ENCODE data around the gene STRN3. TPM values are rescaled to one million over a fixed set of nuclear protein-coding genes. Genes with fewer than 3 reads are reported as not detected.
A peak's percentile ranks its signal among the peaks of the same experiment; 100 is the strongest.
"Not testable (repeated sequence)": the region's sequence is repeated elsewhere in the genome, so short reads cannot be mapped to it uniquely, and the experiment has no call there.

The STRN3 gene, protein sequence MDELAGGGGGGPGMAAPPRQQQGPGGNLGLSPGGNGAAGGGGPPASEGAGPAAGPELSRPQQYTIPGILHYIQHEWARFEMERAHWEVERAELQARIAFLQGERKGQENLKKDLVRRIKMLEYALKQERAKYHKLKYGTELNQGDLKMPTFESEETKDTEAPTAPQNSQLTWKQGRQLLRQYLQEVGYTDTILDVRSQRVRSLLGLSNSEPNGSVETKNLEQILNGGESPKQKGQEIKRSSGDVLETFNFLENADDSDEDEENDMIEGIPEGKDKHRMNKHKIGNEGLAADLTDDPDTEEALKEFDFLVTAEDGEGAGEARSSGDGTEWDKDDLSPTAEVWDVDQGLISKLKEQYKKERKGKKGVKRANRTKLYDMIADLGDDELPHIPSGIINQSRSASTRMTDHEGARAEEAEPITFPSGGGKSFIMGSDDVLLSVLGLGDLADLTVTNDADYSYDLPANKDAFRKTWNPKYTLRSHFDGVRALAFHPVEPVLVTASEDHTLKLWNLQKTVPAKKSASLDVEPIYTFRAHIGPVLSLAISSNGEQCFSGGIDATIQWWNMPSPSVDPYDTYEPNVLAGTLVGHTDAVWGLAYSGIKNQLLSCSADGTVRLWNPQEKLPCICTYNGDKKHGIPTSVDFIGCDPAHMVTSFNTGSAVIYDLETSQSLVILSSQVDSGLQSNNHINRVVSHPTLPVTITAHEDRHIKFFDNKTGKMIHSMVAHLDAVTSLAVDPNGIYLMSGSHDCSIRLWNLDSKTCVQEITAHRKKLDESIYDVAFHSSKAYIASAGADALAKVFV
- 10 to 100 TPM; 21.8 to 24.1 TPM for total RNA-seq

GRCh38 chr14:31026077-31026449 is at the start of gene STRN3:
Gene STRN3 (minus strand): TSS chr14:31026379. CDS start chr14:31026185, 194 bp downstream.
- peak within 1 kb of the TSS; percentile 97 for H3K4me3 Mint-ChIP-seq
- H3K27ac Mint-ChIP-seq, result peak within 1 kb of the TSS; percentile 98
- POLR2A ChIA-PET, result interaction anchor here (0.6 to 3.3 kb wide), 11 partner anchors 10 to 394 kb away, joined by 3 to 22 read pairs (median 4); partner anchors contain the start of genes HEATR5A and HECTD1
- H3K9me3 Mint-ChIP-seq, result no peaks in the 10 kb centered on the region
- no peaks in the 10 kb centered on the region for H3K27me3 Mint-ChIP-seq
- ATAC-seq (ENCODE audit: low read depth) (no peak), DNase-seq (no peak)
- peaks cover 44% of the 10 kb centered on the region for H3K4me1 Mint-ChIP-seq
- H3K36me3 Mint-ChIP-seq, result peaks cover 11% of the 10 kb centered on the region

GRCh38 chr14:31075144-31075543 is 49.0 kb upstream of the STRN3 start:
- no peak for DNase-seq
- H3K4me3 Mint-ChIP-seq, result no peak overlapping the region
- ATAC-seq (ENCODE audit: low read depth), result no peak
- no peaks in the 10 kb centered on the region for H3K27me3 Mint-ChIP-seq
- H3K4me1 Mint-ChIP-seq, result peaks cover 2% of the 10 kb centered on the region
- peaks cover 3% of the 10 kb centered on the region for H3K9me3 Mint-ChIP-seq
- peaks cover 10% of the 10 kb centered on the region for H3K36me3 Mint-ChIP-seq
- POLR2A ChIA-PET, result no interaction called here
- H3K27ac Mint-ChIP-seq, result no peak overlapping the region

GRCh38 chr14:31071151-31071550 is 45.0 kb upstream of the STRN3 start:
- Mint-ChIP-seq H3K27ac (no peak overlapping the region), H3K27me3 (no peaks in the 10 kb centered on the region), H3K36me3 (peaks cover 10% of the 10 kb centered on the region), H3K9me3 (peaks cover 3% of the 10 kb centered on the region), H3K4me1 (peaks cover 2% of the 10 kb centered on the region), H3K4me3 (no peak overlapping the region)
- POLR2A ChIA-PET, result no interaction called here
- no peak for DNase-seq
- ATAC-seq (ENCODE audit: low read depth), result no peak

GRCh38 chr14:31070431-31070830 is 44.3 kb upstream of the STRN3 start:
- peaks cover 9% of the 10 kb centered on the region for H3K36me3 Mint-ChIP-seq

GRCh38 chr14:31069343-31069742 is 43.2 kb upstream of the STRN3 start:
- H3K4me1 Mint-ChIP-seq, result peaks cover 2% of the 10 kb centered on the region
- DNase-seq, result no peak
- no peak overlapping the region for H3K27ac Mint-ChIP-seq
- no peak for ATAC-seq (ENCODE audit: low read depth)
- no peak overlapping the region for H3K4me3 Mint-ChIP-seq
- H3K27me3 Mint-ChIP-seq, result no peaks in the 10 kb centered on the region
- no peaks in the 10 kb centered on the region for H3K9me3 Mint-ChIP-seq
- POLR2A ChIA-PET, result no interaction called here
- H3K36me3 Mint-ChIP-seq, result peaks cover 4% of the 10 kb centered on the region

More at GRCh38 chr14:31070431-31070830, 44.3 kb upstream of the STRN3 start:
- H3K9me3 Mint-ChIP-seq, result peaks cover 3% of the 10 kb centered on the region
- no peak overlapping the region for H3K27ac Mint-ChIP-seq
- ATAC-seq (ENCODE audit: low read depth) (no peak), DNase-seq (no peak)
- no peak overlapping the region for H3K4me3 Mint-ChIP-seq
- POLR2A ChIA-PET, result no interaction called here
- H3K27me3 Mint-ChIP-seq, result no peaks in the 10 kb centered on the region
- peaks cover 2% of the 10 kb centered on the region for H3K4me1 Mint-ChIP-seq

DNA sequence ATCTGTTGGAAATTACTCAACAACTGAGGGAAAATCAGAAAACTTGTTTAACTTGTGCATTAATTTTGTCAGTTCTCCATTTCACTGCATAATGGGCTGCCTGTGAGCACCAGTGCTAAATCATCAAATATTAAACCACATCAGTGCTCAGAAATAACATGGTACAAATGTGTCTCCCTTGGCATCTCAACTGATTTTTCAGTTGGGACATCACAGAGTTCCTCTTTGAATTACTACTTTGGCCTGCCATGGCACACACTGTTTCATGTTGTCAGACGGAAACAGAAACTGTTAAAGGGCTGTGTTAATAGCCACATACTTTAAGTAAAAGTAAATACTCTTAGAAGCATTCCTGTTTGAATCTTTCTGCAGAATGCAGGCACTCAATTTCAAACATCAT is 42.1 kb upstream of the STRN3 start:
- ATAC-seq (ENCODE audit: low read depth) (no peak), DNase-seq (no peak)
- peaks cover 2% of the 10 kb centered on the region for H3K4me1 Mint-ChIP-seq
- no peaks in the 10 kb centered on the region for H3K9me3 Mint-ChIP-seq
- POLR2A ChIA-PET, result no interaction called here
- H3K4me3 Mint-ChIP-seq, result no peak overlapping the region
- H3K36me3 Mint-ChIP-seq, result peaks cover 4% of the 10 kb centered on the region
- no peak overlapping the region for H3K27ac Mint-ChIP-seq
- no peaks in the 10 kb centered on the region for H3K27me3 Mint-ChIP-seq

DNA sequence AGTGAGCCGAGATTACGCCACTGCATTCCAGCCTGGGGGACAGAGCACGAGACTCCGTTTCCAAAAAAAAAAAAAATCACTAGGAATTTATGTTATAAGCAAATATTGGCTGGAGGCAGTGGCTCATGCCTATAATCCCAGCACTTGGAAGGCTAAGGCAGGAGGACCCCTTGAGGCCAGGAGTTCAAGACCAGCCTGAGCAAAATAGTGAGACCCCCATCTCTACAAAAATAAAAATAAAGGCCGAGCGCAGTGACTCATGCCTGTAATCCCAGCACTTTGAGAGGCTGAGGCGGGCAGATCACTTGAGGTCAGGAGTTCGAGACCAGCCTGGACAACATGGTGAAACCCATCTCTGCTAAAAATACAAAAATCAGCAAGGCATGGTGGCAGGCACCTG is 36.7 kb upstream of the STRN3 start:
- ATAC-seq (ENCODE audit: low read depth); POLR2A ChIA-PET; H3K36me3 Mint-ChIP-seq; H3K4me1 Mint-ChIP-seq; H3K4me3 Mint-ChIP-seq; H3K9me3 Mint-ChIP-seq; H3K27me3 Mint-ChIP-seq; DNase-seq; H3K27ac Mint-ChIP-seq: not testable (repeated sequence)

- no peak for DNase-seq
- H3K27ac Mint-ChIP-seq, result no peak overlapping the region
- ATAC-seq (ENCODE audit: low read depth), result no peak
- no peaks in the 10 kb centered on the region for H3K27me3 Mint-ChIP-seq
- H3K36me3 Mint-ChIP-seq, result no peaks in the 10 kb centered on the region
- H3K4me3 Mint-ChIP-seq, result no peak overlapping the region
- peaks cover 4% of the 10 kb centered on the region for H3K4me1 Mint-ChIP-seq
- POLR2A ChIA-PET, result no interaction called here
- H3K9me3 Mint-ChIP-seq, result no peaks in the 10 kb centered on the region
These were observed 34.2 kb upstream of the STRN3 start for GRCh38 chr14:31060253-31060875.

- Mint-ChIP-seq H3K27me3 (no peaks in the 10 kb centered on the region), H3K4me1 (peaks cover 4% of the 10 kb centered on the region), H3K27ac (no peak overlapping the region), H3K9me3 (no peaks in the 10 kb centered on the region), H3K36me3 (no peaks in the 10 kb centered on the region), H3K4me3 (no peak overlapping the region)
- DNase-seq (no peak), ATAC-seq (ENCODE audit: low read depth) (no peak)
- POLR2A ChIA-PET, result no interaction called here
These were observed 33.2 kb upstream of the STRN3 start for GRCh38 chr14:31059152-31059924.

- no peaks in the 10 kb centered on the region for H3K9me3 Mint-ChIP-seq
- H3K27ac Mint-ChIP-seq, result no peak overlapping the region
- no peak overlapping the region for H3K4me3 Mint-ChIP-seq
- POLR2A ChIA-PET, result no interaction called here
- DNase-seq, result no peak
- H3K27me3 Mint-ChIP-seq, result no peaks in the 10 kb centered on the region
- ATAC-seq (ENCODE audit: low read depth), result no peak
- no peaks in the 10 kb centered on the region for H3K36me3 Mint-ChIP-seq
- peaks cover 4% of the 10 kb centered on the region for H3K4me1 Mint-ChIP-seq
These were observed 31.7 kb upstream of the STRN3 start for GRCh38 chr14:31057701-31058364.

DNA sequence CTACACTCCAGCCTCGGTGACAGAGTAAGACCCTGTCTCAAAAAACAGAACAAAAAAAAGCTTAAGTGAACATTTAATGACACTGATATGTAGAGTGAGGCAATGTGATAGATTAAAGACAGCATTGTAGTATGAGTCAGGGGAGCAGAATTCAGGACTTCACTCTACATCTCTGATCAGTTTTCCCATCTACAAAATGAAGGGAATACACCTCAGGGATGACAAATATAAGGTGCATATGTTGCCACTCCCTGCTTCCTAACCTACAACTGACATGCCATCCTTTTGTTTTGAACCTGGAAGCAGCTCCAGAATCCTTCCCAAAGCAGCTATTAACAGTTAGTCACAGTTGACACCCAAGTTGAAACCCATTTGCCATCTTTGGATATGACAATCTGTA is 30.9 kb upstream of the STRN3 start:
- POLR2A ChIA-PET, result no interaction called here
- H3K27ac Mint-ChIP-seq, result no peak overlapping the region
- ATAC-seq (ENCODE audit: low read depth), result no peak
- H3K4me1 Mint-ChIP-seq, result peaks cover 4% of the 10 kb centered on the region
- DNase-seq, result no peak
- H3K4me3 Mint-ChIP-seq, result no peak overlapping the region
- no peaks in the 10 kb centered on the region for H3K36me3 Mint-ChIP-seq
- H3K9me3 Mint-ChIP-seq, result no peaks in the 10 kb centered on the region
- no peaks in the 10 kb centered on the region for H3K27me3 Mint-ChIP-seq

- H3K27ac Mint-ChIP-seq; H3K4me1 Mint-ChIP-seq; DNase-seq; H3K27me3 Mint-ChIP-seq; H3K9me3 Mint-ChIP-seq; H3K4me3 Mint-ChIP-seq; H3K36me3 Mint-ChIP-seq; ATAC-seq (ENCODE audit: low read depth): not testable (repeated sequence)
- POLR2A ChIA-PET, result interaction anchor here (0.6 kb wide), 1 partner anchor 368 kb away, joined by 5 read pairs; the partner anchor contains the start of gene HEATR5A
These were observed 26.9 kb upstream of the STRN3 start for GRCh38 chr14:31052905-31053586.
